Endodermal cell (in vitro differentiated cells): ENCODE measurements around the gene ATP10B. TPM values are rescaled to one million over a fixed set of nuclear protein-coding genes. Genes with fewer than 3 reads are reported as not detected.

Experiments used
- DNase-seq: peaks from one replicate; pipeline ENCODE4 v3.0.0-alpha.2; 2017
- H3K27ac ChIP-seq: 2 replicates; pipeline ENCODE4 v1.5.1; 2013; ENCODE audit warnings: mild to moderate bottlenecking, low read depth, low read length, moderate library complexity
- H3K27me3 ChIP-seq: 2 replicates; pipeline ENCODE4 v1.6.1; 2013; ENCODE audit warnings: mild to moderate bottlenecking, low read length, moderate library complexity; ENCODE audit not compliant: insufficient read depth, control insufficient read depth, poor library complexity, severe bottlenecking
- H3K36me3 ChIP-seq: 2 replicates; pipeline ENCODE4 v1.7.0; 2013; ENCODE audit warnings: mild to moderate bottlenecking, low read length, moderate library complexity; ENCODE audit not compliant: control insufficient read depth, insufficient read depth
- H3K4me1 ChIP-seq: one replicate; pipeline ENCODE4 v1.7.0; 2013; ENCODE audit warnings: low read length; ENCODE audit not compliant: control insufficient read depth, insufficient read depth
- H3K4me3 ChIP-seq: 2 replicates; pipeline ENCODE4 v1.5.1; 2013; ENCODE audit warnings: mild to moderate bottlenecking, low read length, moderate library complexity
- H3K9ac ChIP-seq: 2 replicates; pipeline ENCODE4 v1.6.1; 2013; ENCODE audit warnings: mild to moderate bottlenecking, low read length, moderate library complexity; ENCODE audit not compliant: poor library complexity, severe bottlenecking; ENCODE audit errors: extremely low read depth
- H3K9me3 ChIP-seq: 2 replicates; pipeline ENCODE4 v1.6.1; 2013; ENCODE audit warnings: mild to moderate bottlenecking, low read length, moderate library complexity; ENCODE audit not compliant: control insufficient read depth
- H3K27ac Mint-ChIP-seq: 2 replicates; pipeline ENCODE4 v1.8.0; 2020; ENCODE audit warnings: mixed read lengths
- H3K27me3 Mint-ChIP-seq: 2 replicates; pipeline ENCODE4 v1.8.0; 2021; ENCODE audit warnings: mild to moderate bottlenecking, mixed read lengths; ENCODE audit not compliant: insufficient read depth
- H3K36me3 Mint-ChIP-seq: 2 replicates; pipeline ENCODE4 v1.8.0; 2020; ENCODE audit warnings: low read depth, mixed read lengths
- H3K4me1 Mint-ChIP-seq: 2 replicates; pipeline ENCODE4 v1.8.0; 2020; ENCODE audit warnings: mixed read lengths
- H3K4me3 Mint-ChIP-seq: 2 replicates; pipeline ENCODE4 v1.8.0; 2020; ENCODE audit warnings: mild to moderate bottlenecking, moderate library complexity, mixed read lengths
- H3K9me3 Mint-ChIP-seq: 2 replicates; pipeline ENCODE4 v1.8.0; 2020; ENCODE audit warnings: mild to moderate bottlenecking, mixed read lengths
- WGBS, 2 experiments: methylation state at CpG; one replicate each; pipeline versions ENCODE4 v1.1.5 to v1.1.7; 2013; ENCODE audit warnings: missing lambda C conversion rate in 2 of 2, mixed read lengths in 1 of 2; ENCODE audit not compliant: insufficient coverage in 1 of 2, insufficient read length in 1 of 2; 5-methylcytosine and 5-hydroxymethylcytosine counted together
- total RNA-seq, 2 donors: library from RNA; stranded (reverse); fragmentation: NEBNext Ultra II Directional in 1 of 2; extraction: Animal tissue kit (Norgen Biotek cat#: 25700) in 1 of 2; gene quantifications; 2 replicates in 1 of 2; 3 replicates in 1 of 2; pipeline ENCODE4 v1.2.1, GENCODE V29; 2021
- TF ChIP-seq, protein P1 (sequence below): fragments of 200-600 bp; sonication (generic); conservative IDR thresholded peaks from 2 replicates; pipeline ENCODE4 v1.5.0; 2021; ENCODE audit warnings: antibody characterized with exemption, mild to moderate bottlenecking

Gene ATP10B
- total RNA-seq, 2 donors from 2014 or later, result 0.15 to 0.38 TPM

DNA sequence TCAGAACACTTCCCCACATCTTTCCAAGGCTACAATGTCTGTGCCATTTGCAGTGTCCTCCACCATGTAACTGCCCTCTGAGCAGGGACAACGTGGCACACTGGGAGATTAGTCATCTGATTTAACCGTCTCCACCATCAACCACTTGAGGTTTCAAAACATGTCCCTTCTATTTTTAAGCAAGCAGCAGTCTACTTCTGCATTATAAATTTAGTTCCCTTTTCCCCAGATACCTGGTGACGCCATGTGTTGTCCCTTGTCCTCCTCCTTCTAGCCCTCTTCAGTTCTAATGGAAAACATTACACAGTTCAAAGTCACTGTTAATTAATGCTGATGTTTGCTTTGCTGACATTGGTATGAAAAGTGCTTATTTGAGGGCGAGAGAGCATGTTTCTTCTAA, 52.8 kb downstream of the ATP10B start:
- Histone ChIP-seq H3K36me3 (no peaks in the 10 kb centered on the region), H3K4me1 (no peaks in the 10 kb centered on the region), H3K9me3 (no peaks in the 10 kb centered on the region), H3K27ac (no peak overlapping the region), H3K9ac (no peak overlapping the region), H3K27me3 (peaks cover 5% of the 10 kb centered on the region), H3K4me3 (no peak overlapping the region)
- no peak for DNase-seq
- no peaks in the 10 kb centered on the region for H3K9me3 Mint-ChIP-seq
- 91 to 100% methylated on average over 2 to 4 of the region's 4 CpGs for WGBS, 2 experiments
- no peaks in the 10 kb centered on the region for H3K36me3 Mint-ChIP-seq
- no peaks in the 10 kb centered on the region for H3K4me1 Mint-ChIP-seq
- H3K27ac Mint-ChIP-seq, result no peak overlapping the region
- TF ChIP-seq, protein P1, sequence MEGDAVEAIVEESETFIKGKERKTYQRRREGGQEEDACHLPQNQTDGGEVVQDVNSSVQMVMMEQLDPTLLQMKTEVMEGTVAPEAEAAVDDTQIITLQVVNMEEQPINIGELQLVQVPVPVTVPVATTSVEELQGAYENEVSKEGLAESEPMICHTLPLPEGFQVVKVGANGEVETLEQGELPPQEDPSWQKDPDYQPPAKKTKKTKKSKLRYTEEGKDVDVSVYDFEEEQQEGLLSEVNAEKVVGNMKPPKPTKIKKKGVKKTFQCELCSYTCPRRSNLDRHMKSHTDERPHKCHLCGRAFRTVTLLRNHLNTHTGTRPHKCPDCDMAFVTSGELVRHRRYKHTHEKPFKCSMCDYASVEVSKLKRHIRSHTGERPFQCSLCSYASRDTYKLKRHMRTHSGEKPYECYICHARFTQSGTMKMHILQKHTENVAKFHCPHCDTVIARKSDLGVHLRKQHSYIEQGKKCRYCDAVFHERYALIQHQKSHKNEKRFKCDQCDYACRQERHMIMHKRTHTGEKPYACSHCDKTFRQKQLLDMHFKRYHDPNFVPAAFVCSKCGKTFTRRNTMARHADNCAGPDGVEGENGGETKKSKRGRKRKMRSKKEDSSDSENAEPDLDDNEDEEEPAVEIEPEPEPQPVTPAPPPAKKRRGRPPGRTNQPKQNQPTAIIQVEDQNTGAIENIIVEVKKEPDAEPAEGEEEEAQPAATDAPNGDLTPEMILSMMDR, result no peak
- no peak overlapping the region for H3K4me3 Mint-ChIP-seq
- peaks cover 4% of the 10 kb centered on the region for H3K27me3 Mint-ChIP-seq

- Histone ChIP-seq H3K27me3 (peaks cover 5% of the 10 kb centered on the region), H3K9ac (no peak overlapping the region), H3K4me1 (no peaks in the 10 kb centered on the region), H3K27ac (no peak overlapping the region), H3K9me3 (no peaks in the 10 kb centered on the region), H3K4me3 (no peak overlapping the region), H3K36me3 (no peaks in the 10 kb centered on the region)
- no peak overlapping the region for H3K4me3 Mint-ChIP-seq
- no peak overlapping the region for H3K27ac Mint-ChIP-seq
- TF ChIP-seq, protein P1, result no peak
- no peaks in the 10 kb centered on the region for H3K36me3 Mint-ChIP-seq
- H3K27me3 Mint-ChIP-seq, result peaks cover 4% of the 10 kb centered on the region
- H3K9me3 Mint-ChIP-seq, result no peaks in the 10 kb centered on the region
- no peaks in the 10 kb centered on the region for H3K4me1 Mint-ChIP-seq
- no peak for DNase-seq
- 90 to 100% methylated on average over 2 to 4 of the region's 4 CpGs for WGBS, 2 experiments
Measured at GRCh38 chr5:160797020-160797419, 55.0 kb downstream of the ATP10B start.

DNA sequence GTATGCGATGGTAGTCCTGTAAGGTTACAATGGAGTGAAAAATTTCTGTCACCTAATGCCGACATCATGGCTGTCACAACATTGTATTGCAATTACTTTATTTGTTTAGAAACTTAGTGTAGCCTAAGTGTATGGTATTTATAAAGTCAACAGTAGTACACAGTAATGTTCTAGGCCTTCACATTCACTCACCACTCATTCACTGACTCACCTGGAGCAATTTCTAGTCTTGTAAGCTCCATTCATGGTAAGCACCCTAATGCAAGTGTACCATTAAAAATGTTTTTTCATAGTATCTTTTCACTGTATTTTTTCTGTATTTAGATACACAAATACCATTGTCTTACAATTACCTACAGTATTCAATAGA, 58.5 kb downstream of the ATP10B start:
- no peak overlapping the region for H3K4me3 Mint-ChIP-seq
- no peak for DNase-seq
- no peak overlapping the region for H3K27ac Mint-ChIP-seq
- no peak overlapping the region for H3K9ac ChIP-seq
- H3K27me3 ChIP-seq, result peaks cover 5% of the 10 kb centered on the region
- no peak overlapping the region for H3K27ac ChIP-seq
- peaks cover 7% of the 10 kb centered on the region for H3K27me3 Mint-ChIP-seq
- peaks cover under 1% of the 10 kb centered on the region for H3K4me1 Mint-ChIP-seq
- no peaks in the 10 kb centered on the region for H3K36me3 Mint-ChIP-seq
- H3K36me3 ChIP-seq, result no peaks in the 10 kb centered on the region
- WGBS, 2 experiments, result 95 to 100% methylated on average over 2 of the region's 2 CpGs
- TF ChIP-seq, protein P1, result no peak
- H3K4me1 ChIP-seq, result peaks cover under 1% of the 10 kb centered on the region
- no peaks in the 10 kb centered on the region for H3K9me3 ChIP-seq
- H3K9me3 Mint-ChIP-seq, result no peaks in the 10 kb centered on the region
- no peak overlapping the region for H3K4me3 ChIP-seq
